NCI-H82 treated with DMSO at 0.1 percent for 48 hours (cell line): ENCODE results near the gene OPCML.

Experiments
- DNase-seq: peaks from one replicate; lab custom pipeline; 2025; ENCODE audit not compliant: unreplicated experiment; lab: John Stamatoyannopoulos, UW

Gene OPCML

DNA sequence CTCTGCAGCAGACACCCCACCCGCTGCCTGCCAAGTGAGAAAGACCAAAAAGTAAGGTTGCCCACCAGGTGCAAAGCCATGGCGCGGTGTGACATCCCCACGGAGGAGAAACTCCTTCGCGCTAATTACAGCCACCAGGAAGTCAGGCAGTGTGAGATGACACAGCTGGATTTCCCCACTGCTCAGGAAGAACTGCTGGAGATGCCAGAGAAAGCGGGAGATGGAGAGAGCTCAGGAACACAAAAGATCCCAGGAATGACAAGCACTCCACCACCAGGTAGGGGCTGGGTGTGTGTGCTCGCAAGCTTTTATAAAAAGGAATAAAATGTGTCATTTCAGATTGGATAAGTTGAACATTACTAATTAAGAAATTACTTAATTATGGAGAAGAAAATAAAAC is 292.7 kb downstream of the OPCML start:
- DNase-seq: no peak

- no peak for DNase-seq
Measured at GRCh38 chr11:133238495-133238894, 293.8 kb downstream of the OPCML start.

DNA sequence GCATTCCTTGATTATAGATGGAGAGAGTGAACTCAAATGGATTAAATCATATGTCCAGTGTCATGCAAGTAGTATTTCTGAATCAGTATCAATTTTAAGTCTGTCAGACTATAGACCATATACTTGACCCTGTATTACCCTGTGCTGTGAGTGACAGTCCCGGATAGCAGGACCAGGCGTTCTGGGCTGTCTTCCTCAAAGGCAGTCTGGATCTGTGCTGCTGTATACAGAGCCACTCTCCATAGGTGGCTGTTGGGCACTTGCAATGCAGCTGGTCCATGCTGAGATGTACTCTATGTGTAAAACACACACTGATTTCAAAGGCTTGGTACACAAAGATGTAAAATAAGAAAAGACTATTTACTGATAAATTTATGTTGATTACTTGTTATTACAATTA is 294.3 kb downstream of the OPCML start:
- DNase-seq: no peak

DNA sequence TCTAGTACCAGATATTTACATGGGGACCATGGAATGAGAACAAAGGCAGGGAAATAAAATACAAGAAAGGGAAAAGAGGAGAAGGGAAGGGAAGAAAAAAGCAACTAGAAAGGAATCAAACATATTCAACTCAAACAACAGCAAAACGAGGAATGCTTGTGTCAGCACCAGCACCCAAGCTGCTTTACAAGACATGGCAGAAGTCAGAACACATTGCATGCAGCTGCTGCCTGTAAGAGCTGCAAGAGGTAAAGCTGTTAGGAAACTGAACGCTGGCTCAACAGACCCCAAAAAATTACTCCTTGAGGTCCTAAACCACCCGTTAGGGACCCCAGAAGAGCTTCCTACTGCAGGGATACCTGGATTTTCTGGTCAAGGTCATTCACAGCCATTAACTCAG is 296.9 kb downstream of the OPCML start:
- no peak for DNase-seq

DNA sequence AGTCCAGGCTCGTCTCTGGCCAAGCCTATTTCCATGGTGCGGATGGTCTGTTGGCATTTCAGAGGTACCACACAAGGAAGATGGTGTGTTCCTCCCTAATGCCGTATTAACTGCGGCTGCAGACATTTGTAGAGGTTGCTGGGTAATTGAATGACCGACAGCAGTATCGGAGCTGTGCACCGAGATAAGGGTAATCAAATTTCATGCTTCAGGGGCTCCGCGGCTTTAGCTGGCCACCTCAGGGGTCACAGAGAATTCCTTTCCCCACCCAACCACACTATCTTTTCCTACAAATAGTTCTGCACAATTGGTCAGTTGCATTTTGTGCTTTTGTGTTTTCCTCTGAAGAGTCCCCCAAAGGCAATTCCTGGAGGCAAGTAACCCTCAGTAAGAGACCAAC is 297.4 kb downstream of the OPCML start:
- DNase-seq: no peak

GRCh38 chr11:133232665-133233064 is 299.6 kb downstream of the OPCML start:
- no peak for DNase-seq

DNA sequence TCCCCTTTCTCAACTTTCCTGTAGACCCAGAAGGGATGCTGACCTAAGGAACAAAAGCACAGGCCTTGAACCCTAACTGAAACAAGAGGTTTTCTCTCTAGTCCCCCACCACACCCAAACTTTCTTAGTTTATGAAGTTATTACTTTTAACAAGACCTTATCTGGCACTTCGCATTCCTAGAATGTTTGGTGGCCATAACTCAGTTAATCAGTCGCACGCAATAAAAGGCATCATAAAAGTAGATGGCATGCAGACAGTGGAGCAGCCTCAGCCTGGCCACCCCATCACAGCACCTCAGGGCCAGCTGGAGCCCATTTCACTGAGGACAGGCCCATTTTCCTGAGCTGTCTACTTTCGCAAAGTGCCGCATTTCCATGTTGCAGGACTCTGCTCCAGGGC is 301.9 kb downstream of the OPCML start:
- no peak for DNase-seq

GRCh38 chr11:133228471-133229329 is 303.6 kb downstream of the OPCML start:
- no peak for DNase-seq

DNA sequence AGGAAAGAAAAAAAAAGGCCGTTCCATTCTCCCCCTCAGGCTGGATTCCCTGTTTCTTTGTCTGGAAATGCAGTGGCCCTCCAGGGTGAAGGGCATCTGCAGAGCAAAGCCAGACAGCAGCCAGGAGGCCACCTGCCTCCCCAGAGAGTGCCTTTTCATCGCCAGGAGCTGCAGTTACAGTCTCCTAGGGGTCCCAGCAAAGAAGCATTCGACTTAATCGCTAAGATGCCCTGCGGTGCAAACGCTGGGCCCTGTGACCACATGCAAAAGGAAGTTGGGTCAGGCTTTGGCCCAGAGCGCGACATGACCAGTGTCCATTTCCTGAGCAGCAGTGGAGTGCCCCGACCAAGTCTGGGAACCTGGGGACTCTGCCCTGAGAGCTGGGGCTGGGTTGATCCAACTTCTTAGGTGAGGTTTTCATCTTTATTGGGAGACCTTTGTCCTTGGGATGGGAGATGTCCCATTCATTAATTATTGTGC is 304.6 kb downstream of the OPCML start:
- no peak for DNase-seq

GRCh38 chr11:133224271-133224670 is 308.0 kb downstream of the OPCML start:
- no peak for DNase-seq

DNA sequence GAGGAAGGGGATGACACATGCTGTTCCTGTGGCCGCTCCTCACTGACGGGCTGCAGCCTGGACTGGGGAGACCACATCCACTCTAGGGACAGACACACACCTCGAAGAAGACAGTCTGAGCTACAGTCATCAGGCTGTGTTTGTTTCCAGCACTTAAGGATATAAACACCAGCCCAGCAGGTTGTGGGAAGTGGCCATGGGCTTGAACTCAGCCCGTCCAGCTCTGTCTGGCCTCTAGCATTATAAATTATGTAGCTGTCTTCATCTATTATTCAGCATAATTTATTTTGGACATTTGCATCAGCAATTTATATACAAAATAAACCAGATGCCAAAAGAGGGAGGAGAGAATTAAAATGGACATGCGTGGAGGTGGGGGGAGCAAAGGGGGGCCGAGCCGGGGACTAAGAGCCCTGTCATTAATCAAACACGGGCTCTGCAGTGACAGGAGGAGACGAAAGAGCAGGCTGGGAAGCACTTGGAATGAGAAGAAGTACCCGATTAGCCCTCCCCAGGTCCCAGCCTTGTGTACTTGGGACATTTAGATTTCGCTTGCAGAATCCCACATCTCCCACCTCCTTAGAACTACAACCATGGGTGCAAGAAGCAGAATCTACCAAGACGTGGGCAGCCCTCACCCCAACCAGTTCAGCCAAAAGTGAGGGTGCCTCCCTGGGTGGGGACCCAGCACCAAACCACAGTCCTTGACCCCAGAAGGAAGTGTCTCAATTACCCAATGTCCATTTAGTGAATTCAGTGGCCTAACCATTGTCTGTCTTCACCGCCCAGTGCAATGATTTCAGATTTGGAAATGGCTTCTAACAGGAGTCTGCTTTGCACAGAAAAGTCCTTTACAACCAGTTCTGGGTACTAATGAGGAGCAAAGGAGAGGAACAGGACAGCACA is 309.6 kb downstream of the OPCML start:
- DNase-seq: no peak

GRCh38 chr11:133219543-133219942 is 312.8 kb downstream of the OPCML start:
- no peak for DNase-seq

DNA sequence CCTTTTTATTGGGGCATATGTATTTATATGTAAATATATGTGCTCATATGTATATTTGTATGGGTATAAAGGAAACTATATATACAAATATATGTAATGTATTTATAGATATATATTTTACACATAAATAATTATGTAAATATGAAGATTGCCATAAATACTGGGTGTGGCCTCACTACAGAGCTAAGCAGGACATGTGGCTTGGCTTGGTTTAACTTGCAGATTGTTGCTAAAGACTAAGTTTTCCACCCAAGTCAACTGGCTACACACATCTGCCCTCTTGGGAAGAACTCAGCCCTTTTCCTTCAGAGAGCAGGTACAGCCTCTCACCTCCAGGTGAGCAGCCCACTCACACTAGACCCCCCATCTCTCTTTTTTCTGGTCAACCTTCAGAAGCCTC is 315.5 kb downstream of the OPCML start:
- DNase-seq: no peak

- DNase-seq: no peak
Measured at GRCh38 chr11:133215596-133216230, 316.6 kb downstream of the OPCML start.

- no peak for DNase-seq
Measured at GRCh38 chr11:133214646-133215045, 317.7 kb downstream of the OPCML start.

DNA sequence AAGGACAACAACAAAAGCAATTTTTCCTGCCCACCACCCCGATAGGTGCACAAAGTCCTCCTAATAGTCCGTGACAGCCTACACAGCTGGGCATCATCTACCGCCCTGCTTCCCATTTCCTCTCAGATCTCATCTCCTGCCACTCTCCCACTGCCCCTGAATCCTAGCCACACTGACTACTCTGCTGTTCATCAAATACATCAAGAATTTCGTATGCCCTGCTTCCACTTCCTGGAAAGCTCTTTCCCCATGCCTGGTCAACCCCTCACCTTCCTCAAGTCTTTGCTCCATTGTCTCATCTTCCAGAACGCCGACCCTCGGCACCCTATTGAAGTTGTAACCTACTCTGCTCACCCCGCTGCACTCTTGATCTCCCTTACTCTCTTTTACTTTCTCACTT is 320.1 kb downstream of the OPCML start:
- DNase-seq: no peak

DNA sequence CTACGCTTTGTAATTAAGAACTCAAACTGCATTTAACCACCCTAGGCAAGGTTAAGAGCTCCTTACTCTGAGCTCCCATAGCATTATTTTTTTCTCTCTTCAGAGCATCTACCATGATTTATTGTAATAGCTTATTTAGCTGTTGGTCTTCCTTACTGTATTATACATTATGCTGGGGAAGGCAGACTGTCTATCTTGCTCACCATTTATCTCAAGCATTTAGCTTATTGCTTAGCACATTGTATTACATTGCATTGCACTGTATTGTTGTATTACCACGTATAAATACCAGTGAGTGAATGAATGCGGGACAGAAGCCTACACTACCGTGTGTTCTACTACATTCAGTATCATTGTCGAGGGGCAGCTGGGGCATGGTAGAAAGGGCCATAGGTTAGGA is 324.3 kb downstream of the OPCML start:
- DNase-seq: no peak

- no peak for DNase-seq
Measured at GRCh38 chr11:133206313-133207005, 325.8 kb downstream of the OPCML start.

- no peak for DNase-seq
Measured at GRCh38 chr11:133204158-133204557, 328.1 kb downstream of the OPCML start.

DNA sequence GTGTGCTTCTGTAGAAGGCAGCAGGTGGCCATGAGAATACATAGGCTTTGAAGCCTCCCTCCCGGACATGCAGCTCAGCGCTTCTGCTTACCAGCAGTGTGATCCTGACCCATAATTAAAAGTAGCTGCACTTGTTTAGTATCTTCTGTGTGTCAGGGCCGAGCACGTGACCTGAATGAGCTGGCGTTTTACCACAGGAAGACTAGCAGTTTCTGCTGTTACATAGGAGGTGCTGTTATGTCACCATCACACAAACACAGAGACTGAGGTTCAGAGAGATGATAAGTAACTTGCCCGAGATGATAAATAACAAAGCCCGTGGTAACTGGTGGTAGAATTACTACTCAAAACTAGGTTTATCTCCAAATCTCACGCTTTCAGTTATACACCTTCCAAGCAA is 329.5 kb downstream of the OPCML start:
- DNase-seq: no peak

- DNase-seq: no peak
Measured at GRCh38 chr11:133198438-133198837, 333.9 kb downstream of the OPCML start.
